AG04450 (cell line): ENCODE results near the gene CRYGN. TPM values are rescaled to one million over a fixed set of nuclear protein-coding genes. Genes with fewer than 3 reads are reported as not detected.

Source experiments
- CTCF ChIA-PET: fragments of 300-600, 350-600 bp; formaldehyde crosslinking; extraction: SDS; loops from one replicate; lab custom pipeline; 2022; ENCODE audit warnings: antibody characterized with exemption, inconsistent platforms; lab: Charles Lee
- POLR2A ChIA-PET: fragments of 350-600 bp; formaldehyde crosslinking; extraction: SDS; loops from one replicate; lab custom pipeline; 2021; ENCODE audit warnings: antibody characterized with exemption, inconsistent platforms; lab: Yijun Ruan, JAX
- DNase-seq: peaks from one replicate; pipeline ENCODE4 v3.0.0-alpha.2; 2011; ENCODE audit warnings: low read depth, low spot score
- H3K27ac ChIP-seq: one replicate; pipeline ENCODE4 v1.5.1; 2012; ENCODE audit warnings: low read depth, low read length, control low read depth
- H3K27me3 ChIP-seq: one replicate; pipeline ENCODE4 v1.6.0; 2012; ENCODE audit warnings: low read length; ENCODE audit not compliant: control insufficient read depth, insufficient read depth
- H3K4me3 ChIP-seq: 2 replicates; pipeline ENCODE4 v1.5.1; 2011; ENCODE audit warnings: mild to moderate bottlenecking, low read depth, low read length, control low read depth
- H3K9me3 ChIP-seq: 2 replicates; pipeline ENCODE4 v1.5.1; 2012; ENCODE audit warnings: low read length; ENCODE audit not compliant: control insufficient read depth, insufficient read depth
- polyA plus RNA-seq: library from polyadenylated mRNA; depleted of rRNA; stranded (reverse); fragments of >200 nt; gene quantifications from 2 replicates; pipeline ENCODE4 v1.2.3, GENCODE V29; 2011
- TF ChIP-seq, protein P1 (sequence below): IDR thresholded peaks from 2 replicates; pipeline ENCODE4 v1.5.1; 2011; ENCODE audit warnings: low read depth, low read length, control low read depth, inconsistent platforms

Gene CRYGN
- polyA plus RNA-seq, 1 experiment = not detected

DNA sequence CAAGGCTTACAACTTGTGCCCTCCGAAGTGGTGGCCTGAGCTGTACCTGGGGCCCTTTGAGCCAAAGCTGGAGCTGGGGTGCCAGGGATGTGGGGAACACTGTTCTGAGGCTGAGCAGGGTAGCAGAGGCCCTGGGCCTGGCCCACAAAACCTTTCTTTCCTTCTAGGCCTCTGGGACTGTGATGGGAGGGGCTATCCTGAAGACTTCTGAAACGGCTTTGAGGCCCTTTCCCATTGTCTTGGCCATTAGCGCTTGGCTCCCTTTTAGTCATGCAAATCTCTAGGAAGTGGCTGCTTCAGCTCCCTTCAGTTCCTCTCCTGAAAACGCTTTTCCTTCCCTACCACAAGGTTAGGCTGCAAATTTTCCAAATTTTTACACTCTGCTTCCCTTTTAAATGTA is 16.8 kb upstream of the CRYGN start:
- CTCF ChIA-PET = interaction anchor here (0.6 to 1.1 kb wide), 5 partner anchors 8 to 151 kb away, joined by 3 to 6 read pairs (median 4); no protein-coding TSS in a partner anchor
- TF ChIP-seq, protein P1, sequence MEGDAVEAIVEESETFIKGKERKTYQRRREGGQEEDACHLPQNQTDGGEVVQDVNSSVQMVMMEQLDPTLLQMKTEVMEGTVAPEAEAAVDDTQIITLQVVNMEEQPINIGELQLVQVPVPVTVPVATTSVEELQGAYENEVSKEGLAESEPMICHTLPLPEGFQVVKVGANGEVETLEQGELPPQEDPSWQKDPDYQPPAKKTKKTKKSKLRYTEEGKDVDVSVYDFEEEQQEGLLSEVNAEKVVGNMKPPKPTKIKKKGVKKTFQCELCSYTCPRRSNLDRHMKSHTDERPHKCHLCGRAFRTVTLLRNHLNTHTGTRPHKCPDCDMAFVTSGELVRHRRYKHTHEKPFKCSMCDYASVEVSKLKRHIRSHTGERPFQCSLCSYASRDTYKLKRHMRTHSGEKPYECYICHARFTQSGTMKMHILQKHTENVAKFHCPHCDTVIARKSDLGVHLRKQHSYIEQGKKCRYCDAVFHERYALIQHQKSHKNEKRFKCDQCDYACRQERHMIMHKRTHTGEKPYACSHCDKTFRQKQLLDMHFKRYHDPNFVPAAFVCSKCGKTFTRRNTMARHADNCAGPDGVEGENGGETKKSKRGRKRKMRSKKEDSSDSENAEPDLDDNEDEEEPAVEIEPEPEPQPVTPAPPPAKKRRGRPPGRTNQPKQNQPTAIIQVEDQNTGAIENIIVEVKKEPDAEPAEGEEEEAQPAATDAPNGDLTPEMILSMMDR = no peak
- DNase-seq = no peak
- Histone ChIP-seq H3K27me3 (peaks cover under 1% of the 10 kb centered on the region), H3K27ac (no peak overlapping the region), H3K4me3 (no peak overlapping the region), H3K9me3 (no peaks in the 10 kb centered on the region; the same call in 1 of the 2 replicates)
- POLR2A ChIA-PET = no interaction called here

GRCh38 chr7:151456276-151456675 is 16.3 kb upstream of the CRYGN start:
- CTCF ChIA-PET = interaction anchor here (0.6 to 1.1 kb wide), 4 partner anchors 7 to 88 kb away, joined by 3 to 6 read pairs (median 4); no protein-coding TSS in a partner anchor
- TF ChIP-seq, protein P1 = no peak
- POLR2A ChIA-PET = no interaction called here
- DNase-seq = no peak
- Histone ChIP-seq H3K4me3 (no peak overlapping the region), H3K27ac (no peak overlapping the region), H3K9me3 (no peaks in the 10 kb centered on the region; the same call in 1 of the 2 replicates), H3K27me3 (peaks cover 4% of the 10 kb centered on the region)

DNA sequence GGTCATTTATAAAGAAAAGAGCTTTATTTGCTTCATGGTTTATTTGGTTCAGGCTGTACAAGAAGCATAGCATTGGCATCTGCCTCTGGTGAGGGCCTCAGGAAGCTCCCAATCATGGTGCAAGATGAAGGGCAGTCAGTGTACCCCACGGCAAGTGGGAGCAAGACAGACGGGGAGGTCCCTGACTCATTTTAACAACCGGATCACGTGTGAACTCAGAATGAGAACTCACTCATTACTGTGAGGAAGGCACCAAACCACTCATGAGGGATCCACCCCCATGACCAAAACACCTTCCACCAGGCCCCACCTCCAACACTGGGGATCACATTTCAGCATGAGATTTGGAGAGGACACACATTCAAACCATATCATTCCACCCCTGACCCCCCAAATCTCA is 15.7 kb upstream of the CRYGN start:
- Histone ChIP-seq H3K4me3 (no peak overlapping the region), H3K27me3 (peaks cover 4% of the 10 kb centered on the region), H3K9me3 (no peaks in the 10 kb centered on the region; the same call in 1 of the 2 replicates), H3K27ac (no peak overlapping the region)
- no peak for DNase-seq
- POLR2A ChIA-PET = no interaction called here
- CTCF ChIA-PET = no interaction called here
- TF ChIP-seq, protein P1 = no peak

GRCh38 chr7:151454932-151455530 is 15.1 kb upstream of the CRYGN start:
- DNase-seq = no peak
- POLR2A ChIA-PET = no interaction called here
- H3K27ac ChIP-seq = no peak overlapping the region
- peaks cover 4% of the 10 kb centered on the region for H3K27me3 ChIP-seq
- TF ChIP-seq, protein P1 = no peak
- CTCF ChIA-PET = no interaction called here
- no peak overlapping the region for H3K4me3 ChIP-seq
- H3K9me3 ChIP-seq = no peaks in the 10 kb centered on the region; the same call in 1 of the 2 replicates

- ChIA-PET POLR2A (no interaction called here), CTCF (no interaction called here)
- DNase-seq = no peak
- H3K27ac ChIP-seq = no peak overlapping the region
- TF ChIP-seq, protein P1 = no peak
- peaks cover 4% of the 10 kb centered on the region for H3K27me3 ChIP-seq
- H3K9me3 ChIP-seq = no peaks in the 10 kb centered on the region; the same call in 1 of the 2 replicates
- no peak overlapping the region for H3K4me3 ChIP-seq
These were observed 14.4 kb upstream of the CRYGN start for GRCh38 chr7:151454305-151454704.
